GM13977 (cell line): ENCODE measurements around the gene LDLRAD3.

Experiments
- DNase-seq: peaks from one replicate; pipeline ENCODE4 v3.0.0; 2012; ENCODE audit warnings: low spot score
- CTCF ChIP-seq: IDR thresholded peaks from 2 replicates; pipeline ENCODE4 v1.5.1; 2012; ENCODE audit warnings: mild to moderate bottlenecking, control low read depth; ENCODE audit not compliant: insufficient read depth; ENCODE audit errors: extremely low read depth, missing control alignments
- in situ Hi-C: fragments of 300-500 bp; cut with MboI; formaldehyde crosslinking; loops from one replicate; pipeline ENCODE4 v1.12.0; 2022; ENCODE audit warnings: low sequenced_read_pairs, low pct_unique_long_range_greater_than_20kb, mixed read lengths, inconsistent platforms; ENCODE audit not compliant: unreplicated experiment

LDLRAD3 gene

GRCh38 chr11:35943309-35943708 lies 553 bp upstream of the LDLRAD3 start:
- in situ Hi-C loops = no loop called here
- no peak for DNase-seq

GRCh38 chr11:35944503-35945136 lies 758 bp downstream of the LDLRAD3 start:
- TF ChIP-seq CTCF = no peak
- in situ Hi-C loops = no loop called here
- no peak for DNase-seq

More at GRCh38 chr11:35943309-35943708, 553 bp upstream of the LDLRAD3 start:
- no peak for TF ChIP-seq CTCF

GRCh38 chr11:35945137-35945518 lies 1.3 kb downstream of the LDLRAD3 start:
- in situ Hi-C loops = no loop called here
- TF ChIP-seq CTCF = no peak
- DNase-seq = no peak

- in situ Hi-C loops = no loop called here
- TF ChIP-seq CTCF = no peak
- no peak for DNase-seq
These were observed 2.9 kb downstream of the LDLRAD3 start for GRCh38 chr11:35946766-35947165.

- TF ChIP-seq CTCF = no peak
- in situ Hi-C loops = no loop called here
- DNase-seq = no peak
These were observed 3.6 kb downstream of the LDLRAD3 start for GRCh38 chr11:35947437-35947836.

- no peak for DNase-seq
- TF ChIP-seq CTCF = no peak
- in situ Hi-C loops = no loop called here
These were observed 5.4 kb downstream of the LDLRAD3 start for GRCh38 chr11:35949242-35949641.
